GM12878 (cell line): Measurements from ENCODE around the gene ESYT2. TPM values are rescaled to one million over a fixed set of nuclear protein-coding genes. Genes with fewer than 3 reads are reported as not detected.

Experiments
- ATAC-seq: fragments of 200-7000 bp; cut with Tn5 transposase; 3 replicates; pipeline ENCODE4 v1.9.1; 2020; ENCODE audit warnings: mild to moderate bottlenecking, moderate library complexity
- BruUV-seq: library from RNA; stranded (reverse); fragments of 400-500 nt; replicated peaks from 2 replicates; lab custom pipeline; 2021; lab: Mats Ljungman, UMichigan
- CTCF ChIA-PET: fragments of 300-600 bp; sonication (Branson Sonifier 250); formaldehyde crosslinking; extraction: SDS; loops from one replicate; lab custom pipeline; 2021; ENCODE audit warnings: inconsistent platforms; lab: Yijun Ruan, JAX
- POLR2A ChIA-PET: fragments of 350-600 bp; formaldehyde crosslinking; extraction: SDS; loops from one replicate; lab custom pipeline; 2021; ENCODE audit warnings: inconsistent platforms; lab: Charles Lee
- RAD21 ChIA-PET: fragments of 300-600 bp; sonication (Branson Sonifier 250); formaldehyde crosslinking; loops from one replicate; lab custom pipeline; 2023; ENCODE audit warnings: antibody characterized with exemption; ENCODE audit not compliant: unreplicated experiment; lab: Charles Lee
- SMC1A ChIA-PET: fragments of 300-600 bp; sonication (Branson Sonifier 250); formaldehyde crosslinking; loops from one replicate; lab custom pipeline; 2023; ENCODE audit not compliant: unreplicated experiment, uncharacterized antibody; lab: Charles Lee
- DNase-seq: peaks from one replicate; pipeline ENCODE4 v3.0.0-alpha.2; 2011; ENCODE audit warnings: low read depth, low spot score
- FAIRE-seq: peaks from 3 replicates; lab custom pipeline; 2011; peaks lifted over from hg19 to GRCh38; lab: Jason Lieb, UNC
- H2AFZ ChIP-seq: 2 replicates; pipeline ENCODE4 v1.6.0; 2011; ENCODE audit warnings: low read depth, low read length, control low read depth; ENCODE audit not compliant: control insufficient read depth
- H3K27ac ChIP-seq: 2 replicates; pipeline ENCODE4 v1.5.1; 2011; ENCODE audit warnings: control low read depth; ENCODE audit not compliant: control insufficient read depth, insufficient read depth
- H3K27me3 ChIP-seq, 2 experiments: replicated peaks in 1 of 2; 2 replicates each; pipeline versions ENCODE4 v1.6.0 to v1.6.1; 2011; ENCODE audit warnings: low read length in 1 of 2; ENCODE audit not compliant: control insufficient read depth in 2 of 2, insufficient read depth in 2 of 2
- H3K36me3 ChIP-seq, 2 experiments: 2 replicates each; pipeline ENCODE4 v1.5.1; 2011; ENCODE audit warnings: low read length in 1 of 2; ENCODE audit not compliant: control insufficient read depth in 2 of 2, insufficient read depth in 2 of 2
- H3K4me1 ChIP-seq: 2 replicates; pipeline ENCODE4 v1.6.1; 2011; ENCODE audit warnings: mild to moderate bottlenecking, low read length, moderate library complexity, mixed read lengths; ENCODE audit not compliant: control insufficient read depth, insufficient read depth
- H3K4me2 ChIP-seq: 2 replicates; pipeline ENCODE4 v1.6.0; 2011; ENCODE audit warnings: control low read depth; ENCODE audit not compliant: control insufficient read depth, insufficient read depth
- H3K4me3 ChIP-seq: fragments of 200-600 bp; sonication (generic); 2 replicates; pipeline ENCODE4 v1.5.1; 2016
- H3K79me2 ChIP-seq: 2 replicates; pipeline ENCODE4 v1.6.0; 2011; ENCODE audit warnings: low read length; ENCODE audit not compliant: control insufficient read depth, insufficient read depth
- H3K9ac ChIP-seq: 2 replicates; pipeline ENCODE4 v1.8.0; 2011; ENCODE audit warnings: low read length, control low read depth, mixed read lengths; ENCODE audit not compliant: control insufficient read depth, insufficient read depth
- H3K9me3 ChIP-seq: replicated peaks from 3 replicates; pipeline ENCODE4 v1.5.1; 2011; ENCODE audit warnings: mild to moderate bottlenecking, low read length; ENCODE audit not compliant: control insufficient read depth, insufficient read depth
- H4K20me1 ChIP-seq: 2 replicates; pipeline ENCODE4 v1.6.0; 2011; ENCODE audit not compliant: control insufficient read depth, insufficient read depth
- ATF7 ChIP-seq: fragments of 450-650 bp; IDR thresholded peaks from 2 replicates; pipeline ENCODE4 v1.6.1; 2016; ENCODE audit warnings: low read depth, mild to moderate bottlenecking
- CBX5 ChIP-seq: sonication (generic); IDR thresholded peaks from 2 replicates; pipeline ENCODE4 v1.6.1; 2016; ENCODE audit warnings: low read depth, moderate library complexity, mild to moderate bottlenecking, inconsistent platforms
- CEBPB ChIP-seq, 2 experiments: fragments of 150-350 bp in 1 of 2; IDR thresholded peaks; 2 replicates each; pipeline ENCODE4 v1.6.1; 2012 to 2014; ENCODE audit warnings: low read depth in 2 of 2, low read length in 2 of 2, borderline replicate concordance in 1 of 2, inconsistent platforms in 1 of 2
- CHD1 ChIP-seq: IDR thresholded peaks from 2 replicates; pipeline ENCODE4 v1.6.1; 2012; ENCODE audit warnings: low read depth, low read length, improper control_type of control experiment
- FOXM1 ChIP-seq: IDR thresholded peaks from 2 replicates; pipeline ENCODE4 v1.6.1; 2012; ENCODE audit warnings: low read depth, mild to moderate bottlenecking, inconsistent platforms, low read length, moderate library complexity
- GABPA ChIP-seq: IDR thresholded peaks from 2 replicates; pipeline ENCODE4 v1.6.1; 2014; ENCODE audit warnings: antibody characterized with exemption, low read depth, mild to moderate bottlenecking, inconsistent platforms
- PAX5 ChIP-seq: IDR thresholded peaks from 2 replicates; pipeline ENCODE4 v1.6.1; 2011; ENCODE audit warnings: low read depth, low read length, borderline replicate concordance
- RAD51 ChIP-seq: fragments of 450-650 bp; IDR thresholded peaks from 2 replicates; pipeline ENCODE4 v1.6.1; 2016; ENCODE audit warnings: moderate library complexity, mild to moderate bottlenecking, inconsistent platforms
- ZNF384 ChIP-seq: IDR thresholded peaks from 2 replicates; pipeline ENCODE4 v1.6.1; 2012; ENCODE audit warnings: low read depth, mild to moderate bottlenecking, low read length, improper control_type of control experiment, borderline replicate concordance
- WGBS: methylation state at CpG from one replicate; pipeline ENCODE4 v1.1.6; 2016; ENCODE audit warnings: low lambda C conversion rate; ENCODE audit not compliant: insufficient replicate concordance, insufficient coverage; ENCODE audit errors: missing lambda C conversion rate; 5-methylcytosine and 5-hydroxymethylcytosine counted together
- in situ Hi-C: fragments of 300-500 bp; cut with MboI; formaldehyde crosslinking; loops from 9 replicates; pipeline ENCODE4 v1.14.3; 2018; ENCODE audit warnings: mixed read lengths
- intact Hi-C: fragments of 100-400 bp; cut with micrococcal nuclease; formaldehyde crosslinking; loops from one replicate; pipeline ENCODE4 v1.14.2; 2022; ENCODE audit not compliant: unreplicated experiment
- polyA plus RNA-seq, 11 experiments: library from polyadenylated mRNA; depleted of rRNA in 4 of 11; unstranded in 6 of 11; stranded (reverse) in 5 of 11; fragments of >200 nt; fragmentation: Nextera tagmentation in 4 of 11; fragmentation: Illumina TruSeq in 1 of 11; extraction: Ambion mirVana in 4 of 11; extraction: Trizol in 1 of 11; gene quantifications; 1 replicate in 1 of 11; 2 replicates in 10 of 11; pipeline versions ENCODE4 v1.2.1 to v1.2.3, GENCODE V29; 2011 to 2016; ENCODE audit warnings: inconsistent platforms in 2 of 11, missing spikeins in 2 of 11, low read depth in 1 of 11
- total RNA-seq, 4 experiments: library from RNA; depleted of rRNA in 3 of 4; stranded (reverse); fragments of >200 nt in 3 of 4; fragmentation: Illumina TruSeq in 1 of 4; extraction: Trizol in 1 of 4; gene quantifications; 2 replicates each; pipeline versions ENCODE4 v1.2.1 to v1.2.3, GENCODE V29; 2013 to 2021
- TF ChIP-seq, protein P1 (sequence below): IDR thresholded peaks from 2 replicates; pipeline ENCODE4 v1.6.1; 2011; ENCODE audit warnings: mild to moderate bottlenecking, low read depth, low read length, moderate library complexity; ENCODE audit not compliant: insufficient replicate concordance
- TF ChIP-seq, protein P2 (sequence below): fragments of 450-650 bp; conservative IDR thresholded peaks from 2 replicates; pipeline ENCODE4 v1.6.1; 2017; ENCODE audit warnings: mild to moderate bottlenecking, moderate library complexity

Gene ESYT2
- total and polyA plus RNA-seq, 10 of the 15 experiments (the other 5 are each of a cell fraction or from before 2014, with no cell fraction given), result 1.9 to 44.6 (median 21.4) TPM

GRCh38 chr7:158842486-158842885, 13.2 kb upstream of the ESYT2 start:
- Histone ChIP-seq H3K9ac (no peak overlapping the region), H3K79me2 (no peaks in the 10 kb centered on the region), H3K9me3 (no peaks in the 10 kb centered on the region), H3K4me2 (no peak overlapping the region), H3K4me3 (no peak overlapping the region), H3K27ac (no peak overlapping the region), H4K20me1 (no peaks in the 10 kb centered on the region), H3K4me1 (no peaks in the 10 kb centered on the region), H3K36me3 (no peaks in the 10 kb centered on the region), H3K27me3 (no peaks in the 10 kb centered on the region; a peak in 2 of 4 replicates), H2AFZ (no peak overlapping the region)
- TF ChIP-seq PAX5, result no peak
- intact Hi-C loops (no loop called here), in situ Hi-C loops (no loop called here)
- ChIA-PET RAD21 (no interaction called here), POLR2A (interaction anchor here (0.6 kb wide), 1 partner anchor 28 kb away, joined by 3 read pairs; no protein-coding TSS in a partner anchor), SMC1A (interaction anchor here (0.8 to 1.6 kb wide), 4 partner anchors 9 to 55 kb away, joined by 3 to 4 read pairs (median 3); no protein-coding TSS in a partner anchor), CTCF (no interaction called here)
- ATAC-seq (no peak), DNase-seq (no peak), FAIRE-seq (peak; percentile 62)
- no TSS peak for BruUV-seq
- 50% methylated on average over 4 of the region's 4 CpGs for WGBS

DNA sequence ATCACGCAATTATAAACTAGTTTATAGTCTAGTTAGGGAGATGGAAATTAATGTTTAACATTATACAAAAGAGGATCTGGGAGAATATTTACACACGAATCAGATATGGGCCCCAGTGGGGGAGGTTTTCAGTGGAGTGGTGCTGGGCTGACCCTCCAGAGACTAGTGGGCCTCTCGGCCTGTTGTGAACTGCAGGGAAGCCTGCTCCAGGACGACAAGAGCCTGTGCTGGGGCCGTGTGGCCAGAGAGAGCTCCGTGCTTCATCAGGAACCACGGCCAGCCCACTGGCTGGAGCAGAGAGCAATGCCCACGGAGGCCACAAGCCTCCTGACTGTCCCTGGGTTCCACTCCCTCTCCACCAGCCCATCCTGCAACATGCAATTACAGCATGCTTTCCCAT, 11.3 kb upstream of the ESYT2 start:
- Histone ChIP-seq H3K27me3 (no peaks in the 10 kb centered on the region; a peak in 2 of 4 replicates), H3K4me1 (no peaks in the 10 kb centered on the region), H3K4me2 (no peak overlapping the region), H3K79me2 (no peaks in the 10 kb centered on the region), H4K20me1 (no peaks in the 10 kb centered on the region), H3K27ac (no peak overlapping the region), H3K36me3 (no peaks in the 10 kb centered on the region), H3K9ac (no peak overlapping the region), H3K4me3 (no peak overlapping the region), H3K9me3 (no peaks in the 10 kb centered on the region), H2AFZ (no peak overlapping the region)
- no peak for ATAC-seq
- in situ Hi-C loops, result no loop called here
- SMC1A ChIA-PET, result no interaction called here
- POLR2A ChIA-PET, result no interaction called here
- FAIRE-seq, result no peak
- intact Hi-C loops, result no loop called here
- CTCF ChIA-PET, result no interaction called here
- BruUV-seq, result no TSS peak
- 37% methylated on average over 8 of the region's 8 CpGs for WGBS
- DNase-seq, result no peak
- RAD21 ChIA-PET, result no interaction called here
- TF ChIP-seq, protein P1, sequence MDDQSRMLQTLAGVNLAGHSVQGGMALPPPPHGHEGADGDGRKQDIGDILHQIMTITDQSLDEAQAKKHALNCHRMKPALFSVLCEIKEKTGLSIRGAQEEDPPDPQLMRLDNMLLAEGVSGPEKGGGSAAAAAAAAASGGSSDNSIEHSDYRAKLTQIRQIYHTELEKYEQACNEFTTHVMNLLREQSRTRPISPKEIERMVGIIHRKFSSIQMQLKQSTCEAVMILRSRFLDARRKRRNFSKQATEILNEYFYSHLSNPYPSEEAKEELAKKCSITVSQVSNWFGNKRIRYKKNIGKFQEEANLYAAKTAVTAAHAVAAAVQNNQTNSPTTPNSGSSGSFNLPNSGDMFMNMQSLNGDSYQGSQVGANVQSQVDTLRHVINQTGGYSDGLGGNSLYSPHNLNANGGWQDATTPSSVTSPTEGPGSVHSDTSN, result no peak
- no peak for TF ChIP-seq CBX5
- TF ChIP-seq ATF7, result no peak
- TF ChIP-seq ZNF384, result no peak
- TF ChIP-seq CEBPB (IDR thresholded peaks at IDR 0.05; ENCODE audit: borderline replicate concordance in 1 of 2, low read depth in 2 of 2, low read length in 2 of 2), result no peak
- no peak for TF ChIP-seq GABPA
- TF ChIP-seq, protein P2, sequence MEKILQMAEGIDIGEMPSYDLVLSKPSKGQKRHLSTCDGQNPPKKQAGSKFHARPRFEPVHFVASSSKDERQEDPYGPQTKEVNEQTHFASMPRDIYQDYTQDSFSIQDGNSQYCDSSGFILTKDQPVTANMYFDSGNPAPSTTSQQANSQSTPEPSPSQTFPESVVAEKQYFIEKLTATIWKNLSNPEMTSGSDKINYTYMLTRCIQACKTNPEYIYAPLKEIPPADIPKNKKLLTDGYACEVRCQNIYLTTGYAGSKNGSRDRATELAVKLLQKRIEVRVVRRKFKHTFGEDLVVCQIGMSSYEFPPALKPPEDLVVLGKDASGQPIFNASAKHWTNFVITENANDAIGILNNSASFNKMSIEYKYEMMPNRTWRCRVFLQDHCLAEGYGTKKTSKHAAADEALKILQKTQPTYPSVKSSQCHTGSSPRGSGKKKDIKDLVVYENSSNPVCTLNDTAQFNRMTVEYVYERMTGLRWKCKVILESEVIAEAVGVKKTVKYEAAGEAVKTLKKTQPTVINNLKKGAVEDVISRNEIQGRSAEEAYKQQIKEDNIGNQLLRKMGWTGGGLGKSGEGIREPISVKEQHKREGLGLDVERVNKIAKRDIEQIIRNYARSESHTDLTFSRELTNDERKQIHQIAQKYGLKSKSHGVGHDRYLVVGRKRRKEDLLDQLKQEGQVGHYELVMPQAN, result no peak
- no peak for TF ChIP-seq RAD51
- no peak for TF ChIP-seq CHD1
- TF ChIP-seq FOXM1, result no peak
